GM23338 (cell line): ENCODE results near the gene DSCAML1.

Experiments used
- CREB1 ChIP-seq: fragments of 250-450 bp; sonication (Bioruptor Pico); IDR thresholded peaks from 2 replicates; pipeline ENCODE4 v1.5.0; 2020; ENCODE audit warnings: low read depth, mild to moderate bottlenecking, moderate library complexity
- EZH2 ChIP-seq: fragments of 200-600 bp; sonication (generic); IDR thresholded peaks from one replicate; pipeline ENCODE4 v1.8.0; 2017; ENCODE audit warnings: antibody characterized with exemption, mild to moderate bottlenecking, low read depth; ENCODE audit not compliant: unreplicated experiment
- EZH2phosphoT487 ChIP-seq: fragments of 200-600 bp; sonication (generic); IDR thresholded peaks from one replicate; pipeline ENCODE4 v1.8.1; 2018; ENCODE audit warnings: antibody characterized with exemption; ENCODE audit not compliant: unreplicated experiment
- JUNB ChIP-seq: IDR thresholded peaks from one replicate; pipeline ENCODE4 v1.6.1; 2016; ENCODE audit warnings: antibody characterized with exemption; ENCODE audit not compliant: unreplicated experiment
- POLR2AphosphoS5 ChIP-seq: IDR thresholded peaks from 2 replicates; pipeline ENCODE4 v1.6.1; 2016; ENCODE audit warnings: antibody characterized with exemption, low read depth
- ZNF114 ChIP-seq: fragments of 250-450 bp; sonication (Bioruptor Pico); IDR thresholded peaks from 2 replicates; pipeline ENCODE4 v1.5.0; 2020; ENCODE audit warnings: mild to moderate bottlenecking, moderate library complexity
- ZNF331 ChIP-seq: fragments of 250-450 bp; sonication (Bioruptor Pico); IDR thresholded peaks from 2 replicates; pipeline ENCODE4 v1.5.0; 2020; ENCODE audit warnings: low read depth, mild to moderate bottlenecking, moderate library complexity
- TF ChIP-seq, protein P1 (sequence below): IDR thresholded peaks from one replicate; pipeline ENCODE4 v1.6.1; 2018; ENCODE audit warnings: antibody characterized with exemption; ENCODE audit not compliant: unreplicated experiment
- TF ChIP-seq, protein P2 (sequence below), 2 experiments: fragments of 200-600 bp in 1 of 2; sonication (generic) in 1 of 2; conservative IDR thresholded peaks; 2 replicates each; pipeline versions ENCODE4 v1.5.1 to v1.6.1; 2016 to 2017; ENCODE audit warnings: antibody characterized with exemption in 2 of 2, low read depth in 2 of 2, mild to moderate bottlenecking in 2 of 2, moderate library complexity in 1 of 2
- TF ChIP-seq, protein P3 (sequence below): IDR thresholded peaks from 2 replicates; pipeline ENCODE4 v1.6.1; 2016; ENCODE audit warnings: antibody characterized with exemption

DNA sequence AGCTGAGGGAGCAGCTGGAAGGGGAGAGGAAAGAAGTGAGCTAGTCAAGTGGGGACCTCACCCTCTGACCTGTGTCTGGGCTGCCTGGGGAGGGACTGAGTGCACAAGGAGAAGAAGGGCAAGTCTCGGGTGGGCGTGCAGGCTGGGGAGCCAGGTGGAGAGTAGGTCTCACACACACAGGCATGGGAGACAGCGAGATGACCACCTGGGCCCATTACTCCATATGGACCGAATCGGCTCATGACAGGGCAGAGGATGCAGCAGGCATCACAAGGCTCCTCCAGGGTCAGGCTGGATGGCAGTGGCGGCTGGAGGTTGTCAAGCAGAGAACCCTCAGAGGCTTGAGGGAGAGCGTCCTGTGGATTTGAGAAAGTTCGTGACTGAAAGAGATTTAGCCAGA is 405.8 kb downstream of the DSCAML1 start:
- TF ChIP-seq, protein P1, sequence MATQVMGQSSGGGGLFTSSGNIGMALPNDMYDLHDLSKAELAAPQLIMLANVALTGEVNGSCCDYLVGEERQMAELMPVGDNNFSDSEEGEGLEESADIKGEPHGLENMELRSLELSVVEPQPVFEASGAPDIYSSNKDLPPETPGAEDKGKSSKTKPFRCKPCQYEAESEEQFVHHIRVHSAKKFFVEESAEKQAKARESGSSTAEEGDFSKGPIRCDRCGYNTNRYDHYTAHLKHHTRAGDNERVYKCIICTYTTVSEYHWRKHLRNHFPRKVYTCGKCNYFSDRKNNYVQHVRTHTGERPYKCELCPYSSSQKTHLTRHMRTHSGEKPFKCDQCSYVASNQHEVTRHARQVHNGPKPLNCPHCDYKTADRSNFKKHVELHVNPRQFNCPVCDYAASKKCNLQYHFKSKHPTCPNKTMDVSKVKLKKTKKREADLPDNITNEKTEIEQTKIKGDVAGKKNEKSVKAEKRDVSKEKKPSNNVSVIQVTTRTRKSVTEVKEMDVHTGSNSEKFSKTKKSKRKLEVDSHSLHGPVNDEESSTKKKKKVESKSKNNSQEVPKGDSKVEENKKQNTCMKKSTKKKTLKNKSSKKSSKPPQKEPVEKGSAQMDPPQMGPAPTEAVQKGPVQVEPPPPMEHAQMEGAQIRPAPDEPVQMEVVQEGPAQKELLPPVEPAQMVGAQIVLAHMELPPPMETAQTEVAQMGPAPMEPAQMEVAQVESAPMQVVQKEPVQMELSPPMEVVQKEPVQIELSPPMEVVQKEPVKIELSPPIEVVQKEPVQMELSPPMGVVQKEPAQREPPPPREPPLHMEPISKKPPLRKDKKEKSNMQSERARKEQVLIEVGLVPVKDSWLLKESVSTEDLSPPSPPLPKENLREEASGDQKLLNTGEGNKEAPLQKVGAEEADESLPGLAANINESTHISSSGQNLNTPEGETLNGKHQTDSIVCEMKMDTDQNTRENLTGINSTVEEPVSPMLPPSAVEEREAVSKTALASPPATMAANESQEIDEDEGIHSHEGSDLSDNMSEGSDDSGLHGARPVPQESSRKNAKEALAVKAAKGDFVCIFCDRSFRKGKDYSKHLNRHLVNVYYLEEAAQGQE: no peak
- TF ChIP-seq EZH2 (no peak), CREB1 (CRISPR knock-in tag) (no peak), EZH2phosphoT487 (no peak), POLR2AphosphoS5 (no peak), ZNF331 (CRISPR knock-in tag) (no peak), ZNF114 (CRISPR knock-in tag) (no peak), JUNB (no peak)
- TF ChIP-seq, protein P2, sequence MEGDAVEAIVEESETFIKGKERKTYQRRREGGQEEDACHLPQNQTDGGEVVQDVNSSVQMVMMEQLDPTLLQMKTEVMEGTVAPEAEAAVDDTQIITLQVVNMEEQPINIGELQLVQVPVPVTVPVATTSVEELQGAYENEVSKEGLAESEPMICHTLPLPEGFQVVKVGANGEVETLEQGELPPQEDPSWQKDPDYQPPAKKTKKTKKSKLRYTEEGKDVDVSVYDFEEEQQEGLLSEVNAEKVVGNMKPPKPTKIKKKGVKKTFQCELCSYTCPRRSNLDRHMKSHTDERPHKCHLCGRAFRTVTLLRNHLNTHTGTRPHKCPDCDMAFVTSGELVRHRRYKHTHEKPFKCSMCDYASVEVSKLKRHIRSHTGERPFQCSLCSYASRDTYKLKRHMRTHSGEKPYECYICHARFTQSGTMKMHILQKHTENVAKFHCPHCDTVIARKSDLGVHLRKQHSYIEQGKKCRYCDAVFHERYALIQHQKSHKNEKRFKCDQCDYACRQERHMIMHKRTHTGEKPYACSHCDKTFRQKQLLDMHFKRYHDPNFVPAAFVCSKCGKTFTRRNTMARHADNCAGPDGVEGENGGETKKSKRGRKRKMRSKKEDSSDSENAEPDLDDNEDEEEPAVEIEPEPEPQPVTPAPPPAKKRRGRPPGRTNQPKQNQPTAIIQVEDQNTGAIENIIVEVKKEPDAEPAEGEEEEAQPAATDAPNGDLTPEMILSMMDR (conservative IDR thresholded peaks at IDR 0.05; ENCODE audit: low read depth in 2 of 2): no peak
- TF ChIP-seq, protein P3, sequence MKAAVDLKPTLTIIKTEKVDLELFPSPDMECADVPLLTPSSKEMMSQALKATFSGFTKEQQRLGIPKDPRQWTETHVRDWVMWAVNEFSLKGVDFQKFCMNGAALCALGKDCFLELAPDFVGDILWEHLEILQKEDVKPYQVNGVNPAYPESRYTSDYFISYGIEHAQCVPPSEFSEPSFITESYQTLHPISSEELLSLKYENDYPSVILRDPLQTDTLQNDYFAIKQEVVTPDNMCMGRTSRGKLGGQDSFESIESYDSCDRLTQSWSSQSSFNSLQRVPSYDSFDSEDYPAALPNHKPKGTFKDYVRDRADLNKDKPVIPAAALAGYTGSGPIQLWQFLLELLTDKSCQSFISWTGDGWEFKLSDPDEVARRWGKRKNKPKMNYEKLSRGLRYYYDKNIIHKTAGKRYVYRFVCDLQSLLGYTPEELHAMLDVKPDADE: no peak
